HG03097 (cell line): ENCODE data around the gene TSPAN4.
A peak's percentile ranks its signal among the peaks of the same experiment; 100 is the strongest.

Experiments
- ATAC-seq: cut with Tn5 transposase; IDR thresholded peaks from one replicate; pipeline ENCODE4 v1.9.1; 2021; ENCODE audit not compliant: unreplicated experiment, low FRiP score

TSPAN4 gene

GRCh38 chr11:842370-843002 lies at the start of gene TSPAN4, which contains the start of gene POLR2L:
Gene TSPAN4, plus strand, starts transcription at chr11:842852. Its CDS starts 7,453 bp downstream, at chr11:850305.
Gene POLR2L, minus strand, starts transcription at chr11:842529. Its CDS starts 21 bp downstream, at chr11:842508.
- ATAC-seq, result peak; percentile 49

- ATAC-seq, result no peak
Measured at GRCh38 chr11:792873-793272, 49.8 kb upstream of the TSPAN4 start.

- ATAC-seq, result no peak
Measured at GRCh38 chr11:793556-793955, 49.1 kb upstream of the TSPAN4 start.

GRCh38 chr11:794013-794765 lies 48.5 kb upstream of the TSPAN4 start:
- ATAC-seq, result no peak

- no peak for ATAC-seq
Measured at GRCh38 chr11:794766-795633, 47.7 kb upstream of the TSPAN4 start.

- no peak for ATAC-seq
Measured at GRCh38 chr11:795634-796564, 46.8 kb upstream of the TSPAN4 start.

GRCh38 chr11:796565-797295 lies 45.9 kb upstream of the TSPAN4 start:
- ATAC-seq, result no peak

- ATAC-seq, result peak; percentile 27
Measured at GRCh38 chr11:797296-798092, 45.2 kb upstream of the TSPAN4 start.

GRCh38 chr11:798093-798713 lies 44.4 kb upstream of the TSPAN4 start, which contains the start of gene SLC25A22:
Gene SLC25A22, minus strand, starts transcription at chr11:798281. Its CDS starts 3,275 bp downstream, at chr11:795006.
- peak; percentile 53 for ATAC-seq

- ATAC-seq, result no peak
Measured at GRCh38 chr11:799641-800316, 42.9 kb upstream of the TSPAN4 start.

GRCh38 chr11:800473-800872 lies 42.2 kb upstream of the TSPAN4 start:
- no peak for ATAC-seq

- no peak for ATAC-seq
Measured at GRCh38 chr11:801097-801780, 41.4 kb upstream of the TSPAN4 start.

GRCh38 chr11:802018-802617 lies 40.5 kb upstream of the TSPAN4 start:
- ATAC-seq, result no peak

- ATAC-seq, result no peak
Measured at GRCh38 chr11:802693-803466, 39.8 kb upstream of the TSPAN4 start.

- ATAC-seq, result no peak
Measured at GRCh38 chr11:803467-803742, 39.2 kb upstream of the TSPAN4 start.
